Lower leg skin (tissue), 4 donors: ENCODE results near the gene STAT1. TPM values are rescaled to one million over a fixed set of nuclear protein-coding genes. Genes with fewer than 3 reads are reported as not detected.

ENCODE experiments used
- DNase-seq, 2 donors: peaks; one replicate each; pipeline ENCODE4 v3.0.0-alpha.2; 2019; ENCODE audit warnings: low spot score in 2 of 2
- H3K4me3 ChIP-seq: fragments of 200-600 bp; sonication (generic); 2 replicates; pipeline ENCODE4 v1.5.1; 2017; ENCODE audit warnings: mild to moderate bottlenecking, low read depth; ENCODE audit not compliant: poor library complexity, severe bottlenecking
- CTCF ChIP-seq, 3 donors: fragments of 450-650 bp; IDR thresholded peaks; one replicate each; pipeline ENCODE4 v1.5.1; 2016; ENCODE audit warnings: antibody characterized with exemption in 3 of 3, mild to moderate bottlenecking in 3 of 3, moderate library complexity in 2 of 3
- POLR2A ChIP-seq, 2 donors: fragments of 450-650 bp; IDR thresholded peaks; one replicate each; pipeline ENCODE4 v1.6.1; 2016 to 2017; ENCODE audit warnings: antibody characterized with exemption in 2 of 2, mild to moderate bottlenecking in 1 of 2, moderate library complexity in 1 of 2
- WGBS, 2 donors: methylation state at CpG; one replicate each; pipeline ENCODE4 v1.1.5; 2018; 5-methylcytosine and 5-hydroxymethylcytosine counted together
- intact Hi-C: fragments of 100-400 bp; cut with DNase I; formaldehyde crosslinking; loops from one replicate; pipeline ENCODE4 v1.15.0; 2023; ENCODE audit warnings: low total_unique reads
- total RNA-seq, 4 donors: library from RNA; depleted of rRNA; stranded (reverse); fragments of >200 nt; gene quantifications; one replicate each; pipeline ENCODE4 v1.1.0, GENCODE V29; 2016

The STAT1 gene
- 10 to 100 TPM; 37.5 to 55.6 (median 45.5) TPM for total RNA-seq

- intact Hi-C loops: no loop called here
- TF ChIP-seq POLR2A (IDR thresholded peaks at IDR 0.05) (peak in 1 of 2 donors; percentile 21), CTCF (IDR thresholded peaks at IDR 0.05) (no peak)
- 0 to 1% methylated on average over 45 to 53 of the region's 68 CpGs for WGBS, 2 donors
- peak within 1 kb of the TSS; percentile 86 for H3K4me3 ChIP-seq
- DNase-seq: peak; percentile 85 to 98
Measured at GRCh38 chr2:191013932-191014652, at the start of gene STAT1. Gene STAT1 (minus strand): TSS chr2:191014171. CDS start chr2:191010003, 4,168 bp downstream.

- no peak overlapping the region for H3K4me3 ChIP-seq
- 93 to 97% methylated on average over 1 of the region's 1 CpG for WGBS, 2 donors
- TF ChIP-seq CTCF (IDR thresholded peaks at IDR 0.05) (no peak), POLR2A (IDR thresholded peaks at IDR 0.05) (no peak)
- intact Hi-C loops: loop anchor here (10.0 kb wide), 1 partner anchor 91 kb away; the partner anchor contains the start of gene STAT4
- no peak for DNase-seq
Measured at GRCh38 chr2:191063584-191063983, 49.6 kb upstream of the STAT1 start.

- intact Hi-C loops: loop anchor here (10.0 kb wide), 1 partner anchor 93 kb away; the partner anchor contains the start of gene STAT4
- TF ChIP-seq POLR2A (IDR thresholded peaks at IDR 0.05): no peak
- TF ChIP-seq CTCF (IDR thresholded peaks at IDR 0.05): no peak
- WGBS, 2 donors: 86 to 96% methylated on average over 4 of the region's 4 CpGs
- H3K4me3 ChIP-seq: no peak overlapping the region
- no peak for DNase-seq
Measured at GRCh38 chr2:191061381-191061980, 47.5 kb upstream of the STAT1 start.

GRCh38 chr2:191059308-191059707, 45.3 kb upstream of the STAT1 start:
- H3K4me3 ChIP-seq: no peak overlapping the region
- intact Hi-C loops: no loop called here
- DNase-seq: no peak
- no peak for TF ChIP-seq CTCF (IDR thresholded peaks at IDR 0.05)
- no peak for TF ChIP-seq POLR2A (IDR thresholded peaks at IDR 0.05)
- WGBS, 2 donors: 84 to 89% methylated on average over 3 of the region's 3 CpGs

GRCh38 chr2:191056228-191056627, 42.3 kb upstream of the STAT1 start:
- WGBS, 2 donors: 88 to 91% methylated on average over 2 of the region's 2 CpGs
- intact Hi-C loops: no loop called here
- TF ChIP-seq CTCF (IDR thresholded peaks at IDR 0.05) (no peak), POLR2A (IDR thresholded peaks at IDR 0.05) (no peak)
- no peak for DNase-seq
- H3K4me3 ChIP-seq: no peak overlapping the region
